Measurements from ENCODE around the gene UNC5C. TPM values are rescaled to one million over a fixed set of nuclear protein-coding genes. Genes with fewer than 3 reads are reported as not detected.

Gene UNC5C
- total RNA-seq, 2 experiments from 2014 or later, result not detected

GRCh38 chr4:95362906-95363558 lies 185.7 kb downstream of the UNC5C start:
- Mint-ChIP-seq H3K9me3 (no peaks in the 10 kb centered on the region), H3K27me3 (ENCODE audit: low read depth) (no peaks in the 10 kb centered on the region), H3K36me3 (ENCODE audit: low read depth) (no peaks in the 10 kb centered on the region), H3K4me1 (ENCODE audit: low read depth) (no peaks in the 10 kb centered on the region), H3K27ac (no peak overlapping the region), H3K4me3 (no peak overlapping the region)
- intact Hi-C loops (cut with micrococcal nuclease), result no loop called here
- CTCF ChIA-PET, result no interaction called here
- peak; percentile 22 for DNase-seq

GRCh38 chr4:95362066-95362465 lies 186.7 kb downstream of the UNC5C start:
- H3K9me3 Mint-ChIP-seq, result no peaks in the 10 kb centered on the region
- no peak for DNase-seq
- H3K4me3 Mint-ChIP-seq, result no peak overlapping the region
- no peak overlapping the region for H3K27ac Mint-ChIP-seq
- H3K27me3 Mint-ChIP-seq (ENCODE audit: low read depth), result no peaks in the 10 kb centered on the region
- intact Hi-C loops (cut with micrococcal nuclease), result no loop called here
- CTCF ChIA-PET, result no interaction called here
- no peaks in the 10 kb centered on the region for H3K36me3 Mint-ChIP-seq (ENCODE audit: low read depth)
- no peaks in the 10 kb centered on the region for H3K4me1 Mint-ChIP-seq (ENCODE audit: low read depth)

GRCh38 chr4:95361696-95361965 lies 187.1 kb downstream of the UNC5C start:
- no peak overlapping the region for H3K27ac Mint-ChIP-seq
- CTCF ChIA-PET, result no interaction called here

GRCh38 chr4:95360906-95361695 lies 187.7 kb downstream of the UNC5C start:
- no peak overlapping the region for H3K4me3 Mint-ChIP-seq
- CTCF ChIA-PET, result no interaction called here
- no peaks in the 10 kb centered on the region for H3K4me1 Mint-ChIP-seq (ENCODE audit: low read depth)
- no peaks in the 10 kb centered on the region for H3K27me3 Mint-ChIP-seq (ENCODE audit: low read depth)
- no peak for DNase-seq
- H3K36me3 Mint-ChIP-seq (ENCODE audit: low read depth), result no peaks in the 10 kb centered on the region
- H3K9me3 Mint-ChIP-seq, result no peaks in the 10 kb centered on the region
- H3K27ac Mint-ChIP-seq, result no peak overlapping the region
- intact Hi-C loops (cut with micrococcal nuclease), result no loop called here

More at GRCh38 chr4:95361696-95361965, 187.1 kb downstream of the UNC5C start:
- Mint-ChIP-seq H3K4me1 (ENCODE audit: low read depth) (no peaks in the 10 kb centered on the region), H3K4me3 (no peak overlapping the region), H3K36me3 (ENCODE audit: low read depth) (no peaks in the 10 kb centered on the region), H3K27me3 (ENCODE audit: low read depth) (no peaks in the 10 kb centered on the region), H3K9me3 (no peaks in the 10 kb centered on the region)
- intact Hi-C loops (cut with micrococcal nuclease), result no loop called here
- no peak for DNase-seq

- Mint-ChIP-seq H3K4me3 (no peak overlapping the region), H3K4me1 (ENCODE audit: low read depth) (no peaks in the 10 kb centered on the region), H3K27ac (no peak overlapping the region), H3K36me3 (ENCODE audit: low read depth) (no peaks in the 10 kb centered on the region), H3K9me3 (no peaks in the 10 kb centered on the region), H3K27me3 (ENCODE audit: low read depth) (no peaks in the 10 kb centered on the region)
- intact Hi-C loops (cut with micrococcal nuclease), result no loop called here
- DNase-seq, result no peak
- CTCF ChIA-PET, result no interaction called here
Observed at GRCh38 chr4:95360256-95360903, 188.4 kb downstream of the UNC5C start.

DNA sequence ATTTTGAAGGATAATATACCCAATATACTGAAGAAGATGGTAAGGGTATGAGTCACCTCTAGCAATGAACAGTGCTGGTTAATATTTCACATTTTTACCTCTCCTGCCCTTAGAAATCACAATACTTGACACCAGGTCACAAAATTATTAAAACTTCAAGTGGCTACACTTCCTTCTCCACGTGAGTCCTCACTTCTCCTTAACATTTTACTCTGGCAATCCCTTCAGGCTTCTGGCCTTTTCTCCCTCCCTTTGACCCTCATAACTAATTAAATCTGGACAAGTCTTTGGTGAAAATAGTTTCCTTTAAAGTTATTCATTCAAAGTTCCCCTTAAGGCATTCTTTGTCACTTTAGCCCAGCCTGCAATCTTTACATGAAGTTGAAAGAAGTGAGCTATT lies 190.4 kb downstream of the UNC5C start:
- Mint-ChIP-seq H3K27ac (no peak overlapping the region), H3K4me1 (ENCODE audit: low read depth) (no peaks in the 10 kb centered on the region), H3K9me3 (no peaks in the 10 kb centered on the region), H3K27me3 (ENCODE audit: low read depth) (no peaks in the 10 kb centered on the region), H3K4me3 (no peak overlapping the region), H3K36me3 (ENCODE audit: low read depth) (no peaks in the 10 kb centered on the region)
- intact Hi-C loops (cut with micrococcal nuclease), result no loop called here
- CTCF ChIA-PET, result no interaction called here
- DNase-seq, result no peak

DNA sequence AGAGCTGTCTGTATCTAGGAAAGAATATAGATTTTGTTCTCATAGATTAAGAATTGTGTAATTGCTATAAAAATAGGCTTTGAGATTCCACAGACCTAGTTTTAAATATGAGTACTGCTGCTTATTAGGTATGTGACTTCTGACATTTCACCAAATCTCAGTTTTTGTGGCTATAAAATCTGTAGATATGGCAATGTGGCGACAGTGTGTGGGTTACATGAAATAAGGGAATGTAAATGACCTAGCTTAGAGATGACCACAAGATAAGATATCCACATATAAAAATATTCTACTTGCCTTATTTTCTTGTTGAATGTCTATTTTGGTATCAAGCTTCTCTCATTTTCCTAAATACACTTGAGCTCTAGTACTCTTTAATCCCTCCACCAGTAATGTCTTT lies 193.8 kb downstream of the UNC5C start:
- intact Hi-C loops (cut with micrococcal nuclease), result no loop called here
- H3K9me3 Mint-ChIP-seq, result no peaks in the 10 kb centered on the region
- CTCF ChIA-PET, result no interaction called here
- no peaks in the 10 kb centered on the region for H3K36me3 Mint-ChIP-seq (ENCODE audit: low read depth)
- DNase-seq, result no peak
- H3K4me1 Mint-ChIP-seq (ENCODE audit: low read depth), result no peaks in the 10 kb centered on the region
- no peak overlapping the region for H3K4me3 Mint-ChIP-seq
- no peak overlapping the region for H3K27ac Mint-ChIP-seq
- H3K27me3 Mint-ChIP-seq (ENCODE audit: low read depth), result no peaks in the 10 kb centered on the region

GRCh38 chr4:95348418-95348817 lies 200.4 kb downstream of the UNC5C start:
- intact Hi-C loops (cut with micrococcal nuclease), result no loop called here
- no peaks in the 10 kb centered on the region for H3K36me3 Mint-ChIP-seq (ENCODE audit: low read depth)
- H3K9me3 Mint-ChIP-seq, result peaks cover 21% of the 10 kb centered on the region
- no peak overlapping the region for H3K27ac Mint-ChIP-seq
- H3K4me3 Mint-ChIP-seq, result no peak overlapping the region
- H3K4me1 Mint-ChIP-seq (ENCODE audit: low read depth), result no peaks in the 10 kb centered on the region
- DNase-seq, result no peak
- no peaks in the 10 kb centered on the region for H3K27me3 Mint-ChIP-seq (ENCODE audit: low read depth)
- CTCF ChIA-PET, result no interaction called here

GRCh38 chr4:95343235-95343634 lies 205.5 kb downstream of the UNC5C start:
- intact Hi-C loops (cut with micrococcal nuclease), result no loop called here
- CTCF ChIA-PET, result no interaction called here
- no peak for DNase-seq
- no peak overlapping the region for H3K4me3 Mint-ChIP-seq
- H3K4me1 Mint-ChIP-seq (ENCODE audit: low read depth), result no peaks in the 10 kb centered on the region
- no peaks in the 10 kb centered on the region for H3K36me3 Mint-ChIP-seq (ENCODE audit: low read depth)
- peaks cover 21% of the 10 kb centered on the region for H3K9me3 Mint-ChIP-seq
- H3K27ac Mint-ChIP-seq, result no peak overlapping the region
- no peaks in the 10 kb centered on the region for H3K27me3 Mint-ChIP-seq (ENCODE audit: low read depth)

DNA sequence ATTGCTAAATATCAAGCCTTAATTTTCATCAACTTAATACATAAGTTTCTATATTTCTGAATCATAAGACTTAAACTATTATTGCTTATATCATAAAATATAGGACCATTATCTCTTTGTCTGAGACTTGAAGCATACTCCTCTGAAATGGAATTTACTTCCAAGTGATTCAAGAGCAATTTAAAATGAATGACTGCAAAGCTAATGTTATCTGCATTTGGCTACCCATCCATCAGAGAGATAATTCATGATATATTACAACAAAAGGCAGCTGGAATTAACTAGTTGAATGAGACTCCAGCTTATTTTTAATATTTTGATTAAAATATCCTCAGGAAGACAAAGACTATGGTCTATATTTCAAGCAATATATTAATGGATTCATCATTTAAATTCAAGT lies 208.6 kb downstream of the UNC5C start:
- DNase-seq, result no peak
- H3K27ac Mint-ChIP-seq, result no peak overlapping the region
- peaks cover 5% of the 10 kb centered on the region for H3K9me3 Mint-ChIP-seq
- no peaks in the 10 kb centered on the region for H3K4me1 Mint-ChIP-seq (ENCODE audit: low read depth)
- no peaks in the 10 kb centered on the region for H3K27me3 Mint-ChIP-seq (ENCODE audit: low read depth)
- intact Hi-C loops (cut with micrococcal nuclease), result no loop called here
- H3K36me3 Mint-ChIP-seq (ENCODE audit: low read depth), result no peaks in the 10 kb centered on the region
- CTCF ChIA-PET, result interaction anchor here (0.9 kb wide), 1 partner anchor 9 kb away, joined by 3 read pairs; no protein-coding TSS in a partner anchor
- no peak overlapping the region for H3K4me3 Mint-ChIP-seq

DNA sequence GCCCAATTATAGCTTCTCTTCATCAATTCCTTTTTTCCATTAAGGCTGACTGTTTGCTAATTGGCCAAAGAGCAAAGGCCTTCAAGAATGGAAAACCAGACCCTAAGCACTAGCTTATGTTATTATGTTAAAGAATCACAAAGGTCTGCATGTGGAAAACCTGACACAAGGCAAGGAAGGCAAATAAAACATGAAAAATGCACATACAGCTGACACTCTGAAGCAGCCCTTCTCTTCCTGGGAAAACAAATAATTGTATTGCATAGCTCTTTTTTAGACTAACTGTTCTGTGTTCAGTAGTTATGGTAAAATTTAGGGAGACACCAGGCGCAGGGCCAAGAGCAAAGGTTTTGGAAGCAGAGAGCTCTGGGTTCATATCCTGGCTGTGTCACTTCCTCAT lies 223.1 kb downstream of the UNC5C start:
- Mint-ChIP-seq H3K9me3 (no peaks in the 10 kb centered on the region), H3K27ac (no peak overlapping the region), H3K27me3 (ENCODE audit: low read depth) (no peaks in the 10 kb centered on the region), H3K4me1 (ENCODE audit: low read depth) (no peaks in the 10 kb centered on the region), H3K36me3 (ENCODE audit: low read depth) (no peaks in the 10 kb centered on the region), H3K4me3 (no peak overlapping the region)
- CTCF ChIA-PET, result no interaction called here
- DNase-seq, result no peak
- intact Hi-C loops (cut with micrococcal nuclease), result no loop called here

DNA sequence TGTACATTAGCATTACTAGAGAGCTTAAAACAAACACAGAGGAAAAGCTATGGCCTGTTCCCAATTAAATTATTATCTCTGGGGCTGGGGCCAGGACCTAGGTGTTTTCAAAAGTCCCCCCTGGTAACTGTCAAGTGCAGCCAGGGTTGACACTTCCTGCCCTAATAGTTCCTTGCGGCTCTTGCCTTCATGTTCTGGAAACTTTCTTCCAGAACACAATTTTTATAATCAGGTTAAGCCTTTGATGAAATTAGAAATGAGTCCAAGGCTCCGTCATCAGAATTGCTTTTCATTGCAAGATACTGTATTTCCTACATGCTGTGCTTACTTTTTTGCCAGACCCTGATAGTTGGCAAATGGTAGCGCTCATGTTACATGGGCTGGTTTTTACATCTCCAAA lies 229.6 kb downstream of the UNC5C start:
- DNase-seq, result no peak
- Mint-ChIP-seq H3K36me3 (ENCODE audit: low read depth) (no peaks in the 10 kb centered on the region), H3K9me3 (no peaks in the 10 kb centered on the region), H3K4me3 (no peak overlapping the region), H3K27ac (no peak overlapping the region), H3K27me3 (ENCODE audit: low read depth) (no peaks in the 10 kb centered on the region), H3K4me1 (ENCODE audit: low read depth) (no peaks in the 10 kb centered on the region)
- CTCF ChIA-PET, result no interaction called here
- intact Hi-C loops (cut with micrococcal nuclease), result no loop called here

GRCh38 chr4:95318483-95318882 lies 230.3 kb downstream of the UNC5C start:
- Mint-ChIP-seq H3K4me3 (no peak overlapping the region), H3K27me3 (ENCODE audit: low read depth) (no peaks in the 10 kb centered on the region), H3K4me1 (ENCODE audit: low read depth) (no peaks in the 10 kb centered on the region), H3K36me3 (ENCODE audit: low read depth) (no peaks in the 10 kb centered on the region), H3K9me3 (no peaks in the 10 kb centered on the region), H3K27ac (no peak overlapping the region)
- CTCF ChIA-PET, result no interaction called here
- intact Hi-C loops (cut with micrococcal nuclease), result no loop called here
- DNase-seq, result no peak

Data from activated naive CD4-positive, alpha-beta T cell treated with anti-CD3 and anti-CD28 coated beads for 36 hours (primary cell).